Measurements from ENCODE around the gene ADAMTSL4.

GRCh38 chr1:150575072-150575489, 25.9 kb downstream of the ADAMTSL4 start:
- TF ChIP-seq CTCF (IDR thresholded peaks at IDR 0.05) (no peak), EP300 (IDR thresholded peaks at IDR 0.05) (no peak), POLR2AphosphoS5 (IDR thresholded peaks at IDR 0.05) (no peak), POLR2A (IDR thresholded peaks at IDR 0.05) (no peak)
